Measurements from ENCODE around the gene EGLN2. TPM values are rescaled to one million over a fixed set of nuclear protein-coding genes. Genes with fewer than 3 reads are reported as not detected.
"Not testable (repeated sequence)": the region's sequence is repeated elsewhere in the genome, so short reads cannot be mapped to it uniquely, and the experiment has no call there.

EGLN2 gene
- total and polyA plus RNA-seq, 10 of the 15 experiments (the other 5 are each of a cell fraction or from before 2014, with no cell fraction given) = 8.6 to 93.0 (median 66.8) TPM

DNA sequence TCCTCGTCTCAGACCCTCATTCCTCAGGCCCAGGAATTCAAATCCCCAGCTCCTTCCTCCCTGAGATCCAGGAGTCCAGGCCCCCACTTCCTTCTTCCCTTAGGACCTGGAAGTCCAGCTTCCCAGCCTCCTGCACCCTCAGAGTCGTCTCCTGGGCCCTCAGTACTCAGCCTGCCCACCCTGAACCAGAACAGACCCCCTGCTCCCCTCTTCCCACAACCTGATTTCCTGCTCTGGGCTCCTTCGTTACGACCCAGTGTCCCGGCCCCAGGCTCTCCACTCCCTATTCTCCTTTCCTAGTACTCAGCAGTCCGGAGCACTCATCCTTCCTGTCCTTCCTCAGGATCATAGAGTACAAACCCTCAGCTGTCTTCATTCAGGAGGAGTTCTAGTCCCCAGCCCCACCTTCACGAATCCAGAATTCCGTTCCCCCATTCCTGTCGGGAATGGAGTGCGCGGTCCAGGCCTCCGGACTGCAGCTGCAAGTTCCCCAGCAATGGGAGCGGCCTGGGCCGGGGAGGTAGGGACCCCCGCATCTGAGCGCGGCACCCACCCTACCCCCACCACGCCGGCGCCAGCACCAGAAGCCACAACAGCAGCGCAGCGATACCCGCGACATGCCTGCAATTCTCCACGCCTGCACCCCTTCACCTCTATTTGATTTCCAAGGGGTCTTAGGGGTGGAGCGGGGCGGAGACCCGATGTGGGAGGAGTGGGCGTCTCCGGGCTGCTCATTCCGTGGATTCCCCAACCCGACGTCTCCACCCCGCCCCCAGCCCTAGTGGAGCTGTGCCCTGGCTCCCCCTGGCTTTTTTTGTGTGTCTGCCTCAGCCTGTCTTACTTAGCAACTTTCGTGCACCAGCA is 12.7 kb downstream of the EGLN2 start:
- H3K9me3 ChIP-seq (replicated peaks; ENCODE audit: control insufficient read depth, insufficient read depth, low read length) = no peaks in the 10 kb centered on the region
- H3K4me1 ChIP-seq (ENCODE audit: control insufficient read depth, insufficient read depth, low read length) = peaks cover 5% of the 10 kb centered on the region
- DNase-seq (ENCODE audit: low read depth, low spot score) = no peak
- H3K36me3 ChIP-seq (ENCODE audit: control insufficient read depth in 2 of 2, insufficient read depth in 2 of 2, low read length in 1 of 2) = peaks cover 7 to 16% of the 10 kb centered on the region in 2 experiments; a peak in 3 of 4 replicates
- RAD21 ChIA-PET (ENCODE audit: unreplicated experiment) = interaction anchor here (1.1 to 1.6 kb wide), 2 partner anchors 61 to 148 kb away, joined by 3 to 8 read pairs; partner anchors contain the start of genes ACTMAP and SNRPA
- no peak for ATAC-seq
- POLR2A ChIA-PET = no interaction called here
- no TSS peak for BruUV-seq (replicated peaks)
- FAIRE-seq = no peak
- H3K27me3 ChIP-seq (replicated peaks in 1 of 2; ENCODE audit: control insufficient read depth in 2 of 2, insufficient read depth in 2 of 2, low read length in 1 of 2) = no peaks in the 10 kb centered on the region
- H3K4me2 ChIP-seq (ENCODE audit: control insufficient read depth, insufficient read depth) = peak overlapping the region; percentile 68
- H3K4me3 ChIP-seq = no peak overlapping the region
- H3K27ac ChIP-seq (ENCODE audit: control insufficient read depth, insufficient read depth) = no peak overlapping the region
- in situ Hi-C loops (cut with MboI) (loop anchor here (5.0 kb wide), 1 partner anchor 321 kb away; no protein-coding TSS in a partner anchor), intact Hi-C loops (cut with micrococcal nuclease; ENCODE audit: unreplicated experiment) (no loop called here)
- SMC1A ChIA-PET (ENCODE audit: uncharacterized antibody, unreplicated experiment) = interaction anchor here (1.2 kb wide), 2 partner anchors 62 to 149 kb away, joined by 3 to 5 read pairs; partner anchors contain the start of gene ACTMAP
- CTCF ChIA-PET = interaction anchor here (0.7 to 1.4 kb wide), 3 partner anchors 11 to 154 kb away, joined by 3 to 4 read pairs (median 3); no protein-coding TSS in a partner anchor
- WGBS (ENCODE audit: insufficient coverage, insufficient replicate concordance, low lambda C conversion rate, missing lambda C conversion rate) = 6% methylated on average over 26 of the region's 35 CpGs
- no peak overlapping the region for H2AFZ ChIP-seq (ENCODE audit: control insufficient read depth, low read depth, low read length)
- TF ChIP-seq SRF (IDR thresholded peaks at IDR 0.05; ENCODE audit: low read depth in 2 of 2, low read length in 2 of 2) = no peak
- TF ChIP-seq NRF1 (conservative IDR thresholded peaks at IDR 0.05; ENCODE audit: low read depth, low read length) = no peak
- TF ChIP-seq MTA3 (IDR thresholded peaks at IDR 0.05; ENCODE audit: borderline replicate concordance, low read length) = 0 out of 2 replicates have a peak, but pooled peaks have one; percentile 20
- TF ChIP-seq TAF1 (IDR thresholded peaks at IDR 0.05; ENCODE audit: borderline replicate concordance, low read depth, low read length) = no peak
- no peak for TF ChIP-seq NR2F1 (conservative IDR thresholded peaks at IDR 0.05)
- TF ChIP-seq, protein P1, sequence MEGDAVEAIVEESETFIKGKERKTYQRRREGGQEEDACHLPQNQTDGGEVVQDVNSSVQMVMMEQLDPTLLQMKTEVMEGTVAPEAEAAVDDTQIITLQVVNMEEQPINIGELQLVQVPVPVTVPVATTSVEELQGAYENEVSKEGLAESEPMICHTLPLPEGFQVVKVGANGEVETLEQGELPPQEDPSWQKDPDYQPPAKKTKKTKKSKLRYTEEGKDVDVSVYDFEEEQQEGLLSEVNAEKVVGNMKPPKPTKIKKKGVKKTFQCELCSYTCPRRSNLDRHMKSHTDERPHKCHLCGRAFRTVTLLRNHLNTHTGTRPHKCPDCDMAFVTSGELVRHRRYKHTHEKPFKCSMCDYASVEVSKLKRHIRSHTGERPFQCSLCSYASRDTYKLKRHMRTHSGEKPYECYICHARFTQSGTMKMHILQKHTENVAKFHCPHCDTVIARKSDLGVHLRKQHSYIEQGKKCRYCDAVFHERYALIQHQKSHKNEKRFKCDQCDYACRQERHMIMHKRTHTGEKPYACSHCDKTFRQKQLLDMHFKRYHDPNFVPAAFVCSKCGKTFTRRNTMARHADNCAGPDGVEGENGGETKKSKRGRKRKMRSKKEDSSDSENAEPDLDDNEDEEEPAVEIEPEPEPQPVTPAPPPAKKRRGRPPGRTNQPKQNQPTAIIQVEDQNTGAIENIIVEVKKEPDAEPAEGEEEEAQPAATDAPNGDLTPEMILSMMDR (IDR thresholded peaks at IDR 0.05 in 2 of 3, conservative IDR thresholded peaks at IDR 0.05 in 1 of 3; ENCODE audit: control insufficient read depth in 2 of 3, extremely low read depth in 1 of 3, insufficient read depth in 1 of 3, low read depth in 3 of 3, low read length in 3 of 3) = peak in 1 of 3 experiments; percentile 34; a peak in 2 of 6 replicates
- H4K20me1 ChIP-seq (ENCODE audit: control insufficient read depth, insufficient read depth) = 0 out of 2 replicates have a peak, but pooled peaks cover 3% of the 10 kb centered on the region
- no peak overlapping the region for H3K9ac ChIP-seq (ENCODE audit: control insufficient read depth, insufficient read depth, low read length)
- H3K79me2 ChIP-seq (ENCODE audit: control insufficient read depth, insufficient read depth, low read length) = peaks cover 6% of the 10 kb centered on the region

DNA sequence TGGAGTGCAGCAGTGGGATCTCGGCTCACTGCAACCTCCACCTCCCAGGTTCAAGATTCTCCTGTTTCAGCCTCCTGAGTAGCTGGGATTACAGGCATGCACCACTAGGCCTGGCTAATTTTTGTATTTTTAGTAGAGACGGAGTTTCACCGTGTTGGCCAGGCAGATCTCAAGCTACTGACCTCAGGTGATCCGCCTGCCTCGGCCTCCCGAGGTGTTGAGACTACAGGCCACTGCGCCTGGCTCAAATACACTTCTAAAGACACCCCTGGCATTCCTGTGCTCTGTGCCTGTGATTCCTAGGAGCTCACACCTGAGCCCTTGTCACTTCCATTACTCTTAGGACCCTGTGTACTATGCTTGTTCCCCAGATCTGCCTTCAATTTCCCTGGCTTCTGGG is 13.6 kb downstream of the EGLN2 start:
- H3K36me3 ChIP-seq (ENCODE audit: control insufficient read depth in 2 of 2, insufficient read depth in 2 of 2, low read length in 1 of 2) = peaks cover 4 to 12% of the 10 kb centered on the region in 2 experiments; a peak in 3 of 4 replicates
- SMC1A ChIA-PET (ENCODE audit: uncharacterized antibody, unreplicated experiment) = interaction anchor here (1.2 kb wide), 1 partner anchor 63 kb away, joined by 3 read pairs; the partner anchor contains the start of gene ACTMAP
- ATAC-seq; H2AFZ ChIP-seq (ENCODE audit: control insufficient read depth, low read depth, low read length); H4K20me1 ChIP-seq (ENCODE audit: control insufficient read depth, insufficient read depth); BruUV-seq (replicated peaks); H3K27me3 ChIP-seq (replicated peaks in 1 of 2; ENCODE audit: control insufficient read depth in 2 of 2, insufficient read depth in 2 of 2, low read length in 1 of 2); H3K4me1 ChIP-seq (ENCODE audit: control insufficient read depth, insufficient read depth, low read length); intact Hi-C loops (cut with micrococcal nuclease; ENCODE audit: unreplicated experiment); H3K27ac ChIP-seq (ENCODE audit: control insufficient read depth, insufficient read depth); POLR2A ChIA-PET; H3K4me2 ChIP-seq (ENCODE audit: control insufficient read depth, insufficient read depth); H3K9me3 ChIP-seq (replicated peaks; ENCODE audit: control insufficient read depth, insufficient read depth, low read length); H3K4me3 ChIP-seq; DNase-seq (ENCODE audit: low read depth, low spot score); H3K9ac ChIP-seq (ENCODE audit: control insufficient read depth, insufficient read depth, low read length); FAIRE-seq; H3K79me2 ChIP-seq (ENCODE audit: control insufficient read depth, insufficient read depth, low read length): not testable (repeated sequence)
- WGBS (ENCODE audit: insufficient coverage, insufficient replicate concordance, low lambda C conversion rate, missing lambda C conversion rate) = 85% methylated on average over 7 of the region's 7 CpGs
- RAD21 ChIA-PET (ENCODE audit: unreplicated experiment) = interaction anchor here (1.6 kb wide), 1 partner anchor 149 kb away, joined by 8 read pairs; no protein-coding TSS in a partner anchor
- in situ Hi-C loops (cut with MboI) = loop anchor here (5.0 kb wide), 1 partner anchor 320 kb away; no protein-coding TSS in a partner anchor
- CTCF ChIA-PET = interaction anchor here (0.6 kb wide), 1 partner anchor 125 kb away, joined by 3 read pairs; no protein-coding TSS in a partner anchor
